K562 (cell line): ENCODE results near the gene MAP3K20. TPM values are rescaled to one million over a fixed set of nuclear protein-coding genes. Genes with fewer than 3 reads are reported as not detected.

ENCODE experiments used
- EGR1 ChIP-seq: fragments of 450-650 bp; conservative IDR thresholded peaks from 2 replicates; pipeline ENCODE4 v1.6.1; 2017; ENCODE audit warnings: mild to moderate bottlenecking
- FIP1L1 ChIP-seq: fragments of 200-400 bp; formaldehyde crosslinking; IDR thresholded peaks from 2 replicates; pipeline ENCODE4 v1.6.1; 2018; ENCODE audit warnings: mild to moderate bottlenecking, low read depth, low read length; ENCODE audit not compliant: poor library complexity, severe bottlenecking
- ILF3 ChIP-seq: fragments of 450-650 bp; IDR thresholded peaks from 2 replicates; pipeline ENCODE4 v1.6.1; 2018; ENCODE audit warnings: antibody characterized with exemption, mild to moderate bottlenecking, moderate library complexity, borderline replicate concordance
- KDM5B ChIP-seq: fragments of 200-600 bp; sonication (generic); IDR thresholded peaks from 2 replicates; pipeline ENCODE4 v1.6.1; 2012; ENCODE audit warnings: low read depth, mild to moderate bottlenecking, moderate library complexity, low read length, control low read depth, inconsistent platforms; ENCODE audit not compliant: insufficient replicate concordance
- MYNN ChIP-seq, 2 experiments: sonication (generic); formaldehyde crosslinking in 1 of 2; IDR thresholded peaks; 2 replicates each; pipeline versions ENCODE4 v1.5.0 to v1.6.1; 2016 to 2020; ENCODE audit warnings: antibody characterized with exemption in 1 of 2, missing genetic modification reagents in 1 of 2
- NCOA1 ChIP-seq: fragments of 450-650 bp; IDR thresholded peaks from 2 replicates; pipeline ENCODE4 v1.6.1; 2016; ENCODE audit warnings: low read depth
- PRMT5 ChIP-seq: sonication (generic); formaldehyde crosslinking; IDR thresholded peaks from 2 replicates; pipeline ENCODE4 v1.5.0; 2020; ENCODE audit warnings: missing genetic modification reagents
- ZNF146 ChIP-seq: IDR thresholded peaks from one replicate; pipeline ENCODE4 v1.6.1; 2018; ENCODE audit warnings: missing compliant biosample characterization; ENCODE audit not compliant: unreplicated experiment
- ZNF217 ChIP-seq: sonication (generic); formaldehyde crosslinking; IDR thresholded peaks from 2 replicates; pipeline ENCODE4 v1.8.0; 2022; ENCODE audit warnings: mild to moderate bottlenecking, missing genetic modification reagents
- ZNF253 ChIP-seq: fragments of 250-450 bp; sonication (Bioruptor Pico); conservative IDR thresholded peaks from 2 replicates; pipeline ENCODE4 v1.6.1; 2021; ENCODE audit warnings: mild to moderate bottlenecking
- polyA plus RNA-seq, 8 experiments: library from polyadenylated mRNA; depleted of rRNA in 4 of 8; stranded (reverse) in 5 of 8; unstranded in 3 of 8; fragments of >200 nt; fragmentation: Nextera tagmentation in 2 of 8; fragmentation: Illumina TruSeq in 1 of 8; extraction: Ambion mirVana in 2 of 8; extraction: Trizol in 1 of 8; gene quantifications; 2 replicates each; pipeline versions ENCODE4 v1.2.1 to v1.2.3, GENCODE V29; 2011 to 2014; ENCODE audit warnings: inconsistent platforms in 1 of 8, missing spikeins in 1 of 8
- total RNA-seq, 7 experiments: library from RNA; depleted of rRNA in 6 of 7; stranded (reverse); fragments of >200 nt in 6 of 7; fragmentation: Illumina TruSeq in 2 of 7; extraction: Trizol in 2 of 7; gene quantifications; 2 replicates each; pipeline versions ENCODE4 v1.2.1 to v1.2.3, GENCODE V29; 2011 to 2021; ENCODE audit warnings: low replicate concordance in 1 of 7
- TF ChIP-seq, protein P1 (sequence below): fragments of 450-650 bp; formaldehyde crosslinking; IDR thresholded peaks from 2 replicates; pipeline ENCODE4 v1.4.0; 2020; ENCODE audit warnings: mild to moderate bottlenecking, moderate library complexity
- TF ChIP-seq, protein P2 (sequence below): fragments of 450-650 bp; formaldehyde crosslinking; IDR thresholded peaks from 2 replicates; pipeline ENCODE4 v1.4.0; 2020; ENCODE audit warnings: mild to moderate bottlenecking
- TF ChIP-seq, protein P3 (sequence below): fragments of 450-650 bp; IDR thresholded peaks from 2 replicates; pipeline ENCODE4 v1.6.1; 2016; ENCODE audit warnings: mild to moderate bottlenecking, moderate library complexity

Gene MAP3K20
- total and polyA plus RNA-seq, 9 of the 15 experiments (the other 6 are each of a cell fraction or from before 2014, with no cell fraction given), result 9.8 to 34.2 (median 27.3) TPM

DNA sequence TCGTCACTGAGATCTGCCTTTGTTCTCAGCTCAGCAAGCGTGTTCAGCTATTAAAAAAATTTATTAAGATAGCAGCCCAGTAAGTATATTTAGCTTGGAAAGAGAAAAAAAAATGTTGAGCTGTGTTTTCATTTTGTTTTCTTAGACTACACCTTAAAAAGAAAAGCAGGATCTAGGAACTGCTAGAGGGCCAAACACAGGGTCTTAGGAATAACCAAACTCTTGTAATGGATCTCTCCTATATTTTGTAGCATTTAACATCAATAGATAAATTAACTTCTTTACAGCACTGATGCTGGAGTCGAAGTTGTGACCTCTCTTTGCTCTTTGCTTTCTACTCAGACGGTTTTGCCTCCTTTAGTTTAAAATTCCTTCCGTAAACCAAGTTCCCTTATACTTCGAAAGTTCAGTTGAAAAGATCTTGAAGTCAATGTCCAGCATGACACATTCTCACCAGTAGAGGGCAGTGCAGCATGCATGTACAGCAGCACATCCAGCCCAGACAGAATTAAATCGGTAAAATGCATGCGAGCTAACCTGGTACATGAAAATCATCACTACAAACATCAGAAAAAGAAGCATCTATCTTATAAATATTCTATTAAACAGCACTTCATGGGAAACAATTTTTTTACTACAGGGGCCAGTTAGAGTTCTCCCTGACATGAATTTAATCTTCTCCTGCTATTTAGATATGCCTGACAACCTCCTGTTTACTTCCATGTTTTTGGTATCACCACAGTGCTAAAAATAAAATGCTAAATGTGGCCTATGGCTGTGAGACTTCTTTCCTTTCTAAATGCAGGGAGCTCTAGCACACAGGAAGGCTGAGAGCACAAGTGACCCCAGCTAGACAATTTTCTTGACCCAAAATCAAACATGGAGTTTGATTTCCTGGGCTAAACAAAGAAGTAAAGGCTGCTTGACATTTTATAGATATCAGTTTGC lies 48.2 kb upstream of the MAP3K20 start (continued):
- TF ChIP-seq, protein P1, sequence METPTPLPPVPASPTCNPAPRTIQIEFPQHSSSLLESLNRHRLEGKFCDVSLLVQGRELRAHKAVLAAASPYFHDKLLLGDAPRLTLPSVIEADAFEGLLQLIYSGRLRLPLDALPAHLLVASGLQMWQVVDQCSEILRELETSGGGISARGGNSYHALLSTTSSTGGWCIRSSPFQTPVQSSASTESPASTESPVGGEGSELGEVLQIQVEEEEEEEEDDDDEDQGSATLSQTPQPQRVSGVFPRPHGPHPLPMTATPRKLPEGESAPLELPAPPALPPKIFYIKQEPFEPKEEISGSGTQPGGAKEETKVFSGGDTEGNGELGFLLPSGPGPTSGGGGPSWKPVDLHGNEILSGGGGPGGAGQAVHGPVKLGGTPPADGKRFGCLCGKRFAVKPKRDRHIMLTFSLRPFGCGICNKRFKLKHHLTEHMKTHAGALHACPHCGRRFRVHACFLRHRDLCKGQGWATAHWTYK (CRISPR knock-in tag), result no peak
- TF ChIP-seq ZNF146 (CRISPR knock-in tag) (no peak), EGR1 (no peak), ILF3 (no peak), ZNF217 (CRISPR knock-in tag) (no peak), NCOA1 (no peak), PRMT5 (CRISPR knock-in tag) (no peak), FIP1L1 (no peak), KDM5B (no peak), MYNN (IDR thresholded peaks at IDR 0.05) (no peak), MYNN (CRISPR knock-in tag; IDR thresholded peaks at IDR 0.05) (no peak), ZNF253 (CRISPR knock-in tag) (no peak)
- TF ChIP-seq, protein P2, sequence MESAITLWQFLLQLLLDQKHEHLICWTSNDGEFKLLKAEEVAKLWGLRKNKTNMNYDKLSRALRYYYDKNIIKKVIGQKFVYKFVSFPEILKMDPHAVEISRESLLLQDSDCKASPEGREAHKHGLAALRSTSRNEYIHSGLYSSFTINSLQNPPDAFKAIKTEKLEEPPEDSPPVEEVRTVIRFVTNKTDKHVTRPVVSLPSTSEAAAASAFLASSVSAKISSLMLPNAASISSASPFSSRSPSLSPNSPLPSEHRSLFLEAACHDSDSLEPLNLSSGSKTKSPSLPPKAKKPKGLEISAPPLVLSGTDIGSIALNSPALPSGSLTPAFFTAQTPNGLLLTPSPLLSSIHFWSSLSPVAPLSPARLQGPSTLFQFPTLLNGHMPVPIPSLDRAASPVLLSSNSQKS (CRISPR knock-in tag), result no peak
- TF ChIP-seq, protein P3, sequence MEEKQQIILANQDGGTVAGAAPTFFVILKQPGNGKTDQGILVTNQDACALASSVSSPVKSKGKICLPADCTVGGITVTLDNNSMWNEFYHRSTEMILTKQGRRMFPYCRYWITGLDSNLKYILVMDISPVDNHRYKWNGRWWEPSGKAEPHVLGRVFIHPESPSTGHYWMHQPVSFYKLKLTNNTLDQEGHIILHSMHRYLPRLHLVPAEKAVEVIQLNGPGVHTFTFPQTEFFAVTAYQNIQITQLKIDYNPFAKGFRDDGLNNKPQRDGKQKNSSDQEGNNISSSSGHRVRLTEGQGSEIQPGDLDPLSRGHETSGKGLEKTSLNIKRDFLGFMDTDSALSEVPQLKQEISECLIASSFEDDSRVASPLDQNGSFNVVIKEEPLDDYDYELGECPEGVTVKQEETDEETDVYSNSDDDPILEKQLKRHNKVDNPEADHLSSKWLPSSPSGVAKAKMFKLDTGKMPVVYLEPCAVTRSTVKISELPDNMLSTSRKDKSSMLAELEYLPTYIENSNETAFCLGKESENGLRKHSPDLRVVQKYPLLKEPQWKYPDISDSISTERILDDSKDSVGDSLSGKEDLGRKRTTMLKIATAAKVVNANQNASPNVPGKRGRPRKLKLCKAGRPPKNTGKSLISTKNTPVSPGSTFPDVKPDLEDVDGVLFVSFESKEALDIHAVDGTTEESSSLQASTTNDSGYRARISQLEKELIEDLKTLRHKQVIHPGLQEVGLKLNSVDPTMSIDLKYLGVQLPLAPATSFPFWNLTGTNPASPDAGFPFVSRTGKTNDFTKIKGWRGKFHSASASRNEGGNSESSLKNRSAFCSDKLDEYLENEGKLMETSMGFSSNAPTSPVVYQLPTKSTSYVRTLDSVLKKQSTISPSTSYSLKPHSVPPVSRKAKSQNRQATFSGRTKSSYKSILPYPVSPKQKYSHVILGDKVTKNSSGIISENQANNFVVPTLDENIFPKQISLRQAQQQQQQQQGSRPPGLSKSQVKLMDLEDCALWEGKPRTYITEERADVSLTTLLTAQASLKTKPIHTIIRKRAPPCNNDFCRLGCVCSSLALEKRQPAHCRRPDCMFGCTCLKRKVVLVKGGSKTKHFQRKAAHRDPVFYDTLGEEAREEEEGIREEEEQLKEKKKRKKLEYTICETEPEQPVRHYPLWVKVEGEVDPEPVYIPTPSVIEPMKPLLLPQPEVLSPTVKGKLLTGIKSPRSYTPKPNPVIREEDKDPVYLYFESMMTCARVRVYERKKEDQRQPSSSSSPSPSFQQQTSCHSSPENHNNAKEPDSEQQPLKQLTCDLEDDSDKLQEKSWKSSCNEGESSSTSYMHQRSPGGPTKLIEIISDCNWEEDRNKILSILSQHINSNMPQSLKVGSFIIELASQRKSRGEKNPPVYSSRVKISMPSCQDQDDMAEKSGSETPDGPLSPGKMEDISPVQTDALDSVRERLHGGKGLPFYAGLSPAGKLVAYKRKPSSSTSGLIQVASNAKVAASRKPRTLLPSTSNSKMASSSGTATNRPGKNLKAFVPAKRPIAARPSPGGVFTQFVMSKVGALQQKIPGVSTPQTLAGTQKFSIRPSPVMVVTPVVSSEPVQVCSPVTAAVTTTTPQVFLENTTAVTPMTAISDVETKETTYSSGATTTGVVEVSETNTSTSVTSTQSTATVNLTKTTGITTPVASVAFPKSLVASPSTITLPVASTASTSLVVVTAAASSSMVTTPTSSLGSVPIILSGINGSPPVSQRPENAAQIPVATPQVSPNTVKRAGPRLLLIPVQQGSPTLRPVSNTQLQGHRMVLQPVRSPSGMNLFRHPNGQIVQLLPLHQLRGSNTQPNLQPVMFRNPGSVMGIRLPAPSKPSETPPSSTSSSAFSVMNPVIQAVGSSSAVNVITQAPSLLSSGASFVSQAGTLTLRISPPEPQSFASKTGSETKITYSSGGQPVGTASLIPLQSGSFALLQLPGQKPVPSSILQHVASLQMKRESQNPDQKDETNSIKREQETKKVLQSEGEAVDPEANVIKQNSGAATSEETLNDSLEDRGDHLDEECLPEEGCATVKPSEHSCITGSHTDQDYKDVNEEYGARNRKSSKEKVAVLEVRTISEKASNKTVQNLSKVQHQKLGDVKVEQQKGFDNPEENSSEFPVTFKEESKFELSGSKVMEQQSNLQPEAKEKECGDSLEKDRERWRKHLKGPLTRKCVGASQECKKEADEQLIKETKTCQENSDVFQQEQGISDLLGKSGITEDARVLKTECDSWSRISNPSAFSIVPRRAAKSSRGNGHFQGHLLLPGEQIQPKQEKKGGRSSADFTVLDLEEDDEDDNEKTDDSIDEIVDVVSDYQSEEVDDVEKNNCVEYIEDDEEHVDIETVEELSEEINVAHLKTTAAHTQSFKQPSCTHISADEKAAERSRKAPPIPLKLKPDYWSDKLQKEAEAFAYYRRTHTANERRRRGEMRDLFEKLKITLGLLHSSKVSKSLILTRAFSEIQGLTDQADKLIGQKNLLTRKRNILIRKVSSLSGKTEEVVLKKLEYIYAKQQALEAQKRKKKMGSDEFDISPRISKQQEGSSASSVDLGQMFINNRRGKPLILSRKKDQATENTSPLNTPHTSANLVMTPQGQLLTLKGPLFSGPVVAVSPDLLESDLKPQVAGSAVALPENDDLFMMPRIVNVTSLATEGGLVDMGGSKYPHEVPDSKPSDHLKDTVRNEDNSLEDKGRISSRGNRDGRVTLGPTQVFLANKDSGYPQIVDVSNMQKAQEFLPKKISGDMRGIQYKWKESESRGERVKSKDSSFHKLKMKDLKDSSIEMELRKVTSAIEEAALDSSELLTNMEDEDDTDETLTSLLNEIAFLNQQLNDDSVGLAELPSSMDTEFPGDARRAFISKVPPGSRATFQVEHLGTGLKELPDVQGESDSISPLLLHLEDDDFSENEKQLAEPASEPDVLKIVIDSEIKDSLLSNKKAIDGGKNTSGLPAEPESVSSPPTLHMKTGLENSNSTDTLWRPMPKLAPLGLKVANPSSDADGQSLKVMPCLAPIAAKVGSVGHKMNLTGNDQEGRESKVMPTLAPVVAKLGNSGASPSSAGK, result no peak
